Thoracic aorta (tissue), 2 donors: ENCODE results near the gene PLEKHG5. TPM values are rescaled to one million over a fixed set of nuclear protein-coding genes. Genes with fewer than 3 reads are reported as not detected.
A peak's percentile ranks its signal among the peaks of the same experiment; 100 is the strongest.
"Not testable (repeated sequence)": the region's sequence is repeated elsewhere in the genome, so short reads cannot be mapped to it uniquely, and the experiment has no call there.

Source experiments
- ATAC-seq: fragments of 150-250 bp; one replicate; pipeline ENCODE4 v1.8.0; 2017; ENCODE audit warnings: low read depth; ENCODE audit not compliant: insufficient number of reproducible peaks, low FRiP score
- DNase-seq: peaks from one replicate; pipeline ENCODE4 v3.0.0-alpha.2; 2020; ENCODE audit warnings: low spot score
- H3K27ac ChIP-seq, 2 donors: fragments of 200-600 bp; sonication (generic); 1 replicate in 1 of 2; 2 replicates in 1 of 2; pipeline ENCODE4 v1.5.1; 2016; ENCODE audit warnings: mild to moderate bottlenecking in 2 of 2, moderate library complexity in 2 of 2
- H3K27me3 ChIP-seq: fragments of 200-600 bp; sonication (generic); replicated peaks from 2 replicates; pipeline ENCODE4 v1.6.0; 2016; ENCODE audit warnings: mild to moderate bottlenecking; ENCODE audit not compliant: insufficient read depth
- H3K36me3 ChIP-seq: fragments of 200-600 bp; sonication (generic); one replicate; pipeline ENCODE4 v1.5.1; 2016
- H3K4me1 ChIP-seq, 2 donors: fragments of 200-600 bp; sonication (generic); 1 replicate in 1 of 2; 2 replicates in 1 of 2; pipeline versions ENCODE4 v1.5.1 to v1.6.0; 2016; ENCODE audit warnings: low read depth in 2 of 2, mild to moderate bottlenecking in 1 of 2; ENCODE audit not compliant: control insufficient read depth in 1 of 2
- H3K4me3 ChIP-seq: fragments of 200-600 bp; sonication (generic); 2 replicates; pipeline ENCODE4 v1.5.1; 2016; ENCODE audit warnings: mild to moderate bottlenecking
- H3K9me3 ChIP-seq: fragments of 200-600 bp; sonication (generic); 2 replicates; pipeline ENCODE4 v1.5.1; 2016
- CTCF ChIP-seq: fragments of 200-600 bp; sonication (generic); IDR thresholded peaks from one replicate; pipeline ENCODE4 v1.5.1; 2019; ENCODE audit warnings: antibody characterized with exemption
- total RNA-seq, 2 donors: library from RNA; depleted of rRNA; stranded (reverse); fragments of >200 nt; gene quantifications; one replicate each; pipeline versions ENCODE4 v1.1.0 to v1.2.3, GENCODE V29; 2016

PLEKHG5 gene
- total RNA-seq, 2 donors from 2014 or later, result 23.4 to 32.9 TPM

GRCh38 chr1:6446665-6447015, 44.8 kb downstream of the PLEKHG5 start:
- H3K4me3 ChIP-seq, result no peak overlapping the region
- ATAC-seq (no peak), DNase-seq (no peak)
- H3K9me3 ChIP-seq, result no peaks in the 10 kb centered on the region
- peaks cover 10% of the 10 kb centered on the region for H3K27me3 ChIP-seq
- H3K27ac ChIP-seq, result no peak overlapping the region
- TF ChIP-seq CTCF, result no peak
- peaks cover 0 to 14% of the 10 kb centered on the region in 2 donors for H3K4me1 ChIP-seq
- H3K36me3 ChIP-seq, result no peaks in the 10 kb centered on the region

GRCh38 chr1:6445929-6446328, 45.5 kb downstream of the PLEKHG5 start:
- not testable (repeated sequence) for H3K36me3 ChIP-seq, H3K27ac ChIP-seq, H3K9me3 ChIP-seq, DNase-seq, ATAC-seq, H3K4me3 ChIP-seq
- Histone ChIP-seq H3K27me3 (peaks cover 10% of the 10 kb centered on the region), H3K4me1 (peaks cover 0 to 14% of the 10 kb centered on the region in 2 donors)

- no peaks in the 10 kb centered on the region for H3K9me3 ChIP-seq
- no peak for ATAC-seq
- peak; percentile 27 for TF ChIP-seq CTCF
- H3K4me3 ChIP-seq, result no peak overlapping the region
- DNase-seq, result no peak
- H3K27me3 ChIP-seq, result peaks cover 10% of the 10 kb centered on the region
- no peaks in the 10 kb centered on the region for H3K36me3 ChIP-seq
- no peak overlapping the region for H3K27ac ChIP-seq
- peaks cover 0 to 14% of the 10 kb centered on the region in 2 donors for H3K4me1 ChIP-seq
Observed at GRCh38 chr1:6445062-6445763, 46.3 kb downstream of the PLEKHG5 start.

- Histone ChIP-seq H3K27ac (no peak overlapping the region), H3K36me3 (no peaks in the 10 kb centered on the region), H3K4me3 (no peak overlapping the region), H3K27me3 (peaks cover 10% of the 10 kb centered on the region), H3K4me1 (peaks cover 0 to 14% of the 10 kb centered on the region in 2 donors), H3K9me3 (no peaks in the 10 kb centered on the region)
- no peak for ATAC-seq
- DNase-seq, result no peak
- TF ChIP-seq CTCF, result no peak
Observed at GRCh38 chr1:6444377-6444776, 47.1 kb downstream of the PLEKHG5 start.

- Histone ChIP-seq H3K9me3 (no peaks in the 10 kb centered on the region), H3K27me3 (peaks cover 10% of the 10 kb centered on the region), H3K4me3 (no peak overlapping the region), H3K36me3 (no peaks in the 10 kb centered on the region), H3K27ac (no peak overlapping the region), H3K4me1 (peaks cover 0 to 14% of the 10 kb centered on the region in 2 donors)
- ATAC-seq (no peak), DNase-seq (no peak)
- TF ChIP-seq CTCF, result no peak
Observed at GRCh38 chr1:6443339-6444115, 47.9 kb downstream of the PLEKHG5 start.
